Subcutaneous adipose tissue (tissue), 4 donors: ENCODE measurements around the gene RETREG1. TPM values are rescaled to one million over a fixed set of nuclear protein-coding genes. Genes with fewer than 3 reads are reported as not detected.

Experiments
- CTCF ChIP-seq: fragments of 450-650 bp; IDR thresholded peaks from one replicate; pipeline ENCODE4 v1.5.1; 2016; ENCODE audit warnings: low read depth, mild to moderate bottlenecking, control low read depth, antibody characterized with exemption, moderate library complexity
- total RNA-seq, 4 donors: library from RNA; depleted of rRNA; stranded (reverse); fragments of >200 nt; gene quantifications; one replicate each; pipeline ENCODE4 v1.1.0, GENCODE V29; 2016

Gene RETREG1
- total RNA-seq, 4 donors from 2014 or later: 71.0 to 131 (median 91.7) TPM

GRCh38 chr5:16559702-16560101 lies 57.1 kb downstream of the RETREG1 start:
- no peak for TF ChIP-seq CTCF

GRCh38 chr5:16558984-16559629 lies 57.7 kb downstream of the RETREG1 start:
- no peak for TF ChIP-seq CTCF

GRCh38 chr5:16557477-16557876 lies 59.3 kb downstream of the RETREG1 start:
- no peak for TF ChIP-seq CTCF

- TF ChIP-seq CTCF: no peak
Measured at GRCh38 chr5:16554110-16554509, 62.7 kb downstream of the RETREG1 start.

DNA sequence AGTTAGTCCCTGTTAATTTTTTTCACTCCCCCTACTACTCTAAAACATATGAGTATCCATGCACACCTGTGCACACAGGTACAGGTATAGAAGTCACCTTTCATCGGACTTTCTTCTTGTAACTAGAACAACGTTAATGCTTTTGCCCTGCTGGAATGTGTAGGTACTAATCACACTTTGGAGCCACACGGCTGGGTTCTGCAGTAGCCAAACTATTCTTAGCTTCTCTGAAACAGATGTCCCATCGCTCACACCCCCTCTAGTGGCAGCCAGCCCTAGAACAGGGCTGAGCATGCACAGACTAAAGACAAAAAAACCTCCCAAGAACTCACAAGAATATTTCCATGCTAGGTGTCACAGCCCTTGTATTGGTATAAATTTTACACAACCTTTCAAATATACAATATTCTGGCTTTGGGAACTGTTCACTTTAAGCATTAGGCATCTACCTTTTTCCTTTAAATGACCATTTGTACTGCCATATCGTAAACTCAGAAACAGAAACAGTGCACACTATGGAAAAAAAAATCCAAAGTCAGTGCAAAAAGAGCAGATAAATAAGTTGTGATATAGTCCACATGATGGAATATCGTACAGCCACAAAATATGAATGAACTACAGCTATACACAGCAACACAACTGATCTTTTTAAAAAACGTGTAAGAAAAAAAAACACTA lies 64.0 kb downstream of the RETREG1 start:
- TF ChIP-seq CTCF: no peak

- TF ChIP-seq CTCF: no peak
Measured at GRCh38 chr5:16551628-16552027, 65.2 kb downstream of the RETREG1 start.

GRCh38 chr5:16550316-16550952 lies 66.4 kb downstream of the RETREG1 start:
- no peak for TF ChIP-seq CTCF
